ENCODE data around the gene PYCARD.

Gene PYCARD

GRCh38 chr16:31243734-31244670 lies 41.4 kb upstream of the PYCARD start:
- TF ChIP-seq POLR2AphosphoS5 (IDR thresholded peaks at IDR 0.05; ENCODE audit: low read depth, low read length) (no peak), REST (IDR thresholded peaks at IDR 0.05; ENCODE audit: insufficient read depth in 1 of 2, low read depth in 2 of 2, low read length in 2 of 2) (no peak), FOXP2 (optimal IDR thresholded peaks at IDR 0.05; ENCODE audit: borderline replicate concordance, extremely low read depth, extremely low read length, insufficient read depth) (no peak), SIN3A (IDR thresholded peaks at IDR 0.05; ENCODE audit: borderline replicate concordance, insufficient read depth, low read length) (no peak), TAF1 (IDR thresholded peaks at IDR 0.05; ENCODE audit: borderline replicate concordance, insufficient read depth, low read length) (no peak)

- TF ChIP-seq FOXP2 (optimal IDR thresholded peaks at IDR 0.05; ENCODE audit: borderline replicate concordance, extremely low read depth, extremely low read length, insufficient read depth) (no peak), REST (IDR thresholded peaks at IDR 0.05; ENCODE audit: insufficient read depth in 1 of 2, low read depth in 2 of 2, low read length in 2 of 2) (no peak), SIN3A (IDR thresholded peaks at IDR 0.05; ENCODE audit: borderline replicate concordance, insufficient read depth, low read length) (no peak), TAF1 (IDR thresholded peaks at IDR 0.05; ENCODE audit: borderline replicate concordance, insufficient read depth, low read length) (no peak), POLR2AphosphoS5 (IDR thresholded peaks at IDR 0.05; ENCODE audit: low read depth, low read length) (no peak)
Measured at GRCh38 chr16:31242206-31242605, 39.6 kb upstream of the PYCARD start.

GRCh38 chr16:31238041-31238440 lies 35.5 kb upstream of the PYCARD start:
- TF ChIP-seq TAF1 (IDR thresholded peaks at IDR 0.05; ENCODE audit: borderline replicate concordance, insufficient read depth, low read length) (no peak), REST (IDR thresholded peaks at IDR 0.05; ENCODE audit: insufficient read depth in 1 of 2, low read depth in 2 of 2, low read length in 2 of 2) (no peak), POLR2AphosphoS5 (IDR thresholded peaks at IDR 0.05; ENCODE audit: low read depth, low read length) (no peak), FOXP2 (optimal IDR thresholded peaks at IDR 0.05; ENCODE audit: borderline replicate concordance, extremely low read depth, extremely low read length, insufficient read depth) (no peak), SIN3A (IDR thresholded peaks at IDR 0.05; ENCODE audit: borderline replicate concordance, insufficient read depth, low read length) (no peak)

- no peak for TF ChIP-seq TAF1 (IDR thresholded peaks at IDR 0.05; ENCODE audit: borderline replicate concordance, insufficient read depth, low read length)
- TF ChIP-seq SIN3A (IDR thresholded peaks at IDR 0.05; ENCODE audit: borderline replicate concordance, insufficient read depth, low read length) = no peak
- no peak for TF ChIP-seq POLR2AphosphoS5 (IDR thresholded peaks at IDR 0.05; ENCODE audit: low read depth, low read length)
- TF ChIP-seq FOXP2 (optimal IDR thresholded peaks at IDR 0.05; ENCODE audit: borderline replicate concordance, extremely low read depth, extremely low read length, insufficient read depth) = no peak
- TF ChIP-seq REST (IDR thresholded peaks at IDR 0.05; ENCODE audit: insufficient read depth in 1 of 2, low read depth in 2 of 2, low read length in 2 of 2) = no peak
Measured at GRCh38 chr16:31229501-31229900, 26.9 kb upstream of the PYCARD start.
